EL (cell line): Measurements from ENCODE around the gene PCNT.

Source experiments
- DNase-seq: peaks from one replicate; pipeline ENCODE4 v3.0.0-alpha.2; 2016

PCNT gene

DNA sequence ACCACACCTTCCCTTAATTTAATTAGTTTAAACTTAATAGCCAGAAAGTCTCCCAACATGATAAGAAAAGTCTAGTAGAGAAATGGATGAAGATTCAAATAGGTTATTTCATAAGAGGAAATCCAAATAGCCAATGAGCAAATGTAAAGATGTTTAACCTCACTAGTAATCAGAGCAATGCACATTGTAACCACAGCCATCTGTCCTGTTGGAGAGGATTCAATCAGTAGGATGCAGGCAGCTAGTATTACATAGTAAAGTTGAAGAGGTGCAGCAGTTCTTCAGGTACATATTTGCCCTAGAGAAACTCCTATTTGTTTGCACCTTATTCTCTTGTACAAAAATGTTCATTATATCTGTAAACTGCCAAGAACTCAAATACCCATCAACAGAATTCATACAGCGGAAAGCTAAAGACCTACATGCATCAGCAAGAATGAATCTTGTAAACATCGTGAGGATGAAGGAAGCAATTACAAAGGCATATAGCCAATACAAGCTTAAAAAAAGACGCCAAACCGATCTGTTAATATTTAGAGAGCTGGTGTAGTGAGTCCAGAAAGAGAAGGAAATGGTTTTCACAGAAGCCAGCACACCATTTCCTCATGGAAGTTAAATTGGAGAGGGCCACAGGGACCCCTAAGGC is 162.6 kb downstream of the PCNT start:
- DNase-seq = no peak

DNA sequence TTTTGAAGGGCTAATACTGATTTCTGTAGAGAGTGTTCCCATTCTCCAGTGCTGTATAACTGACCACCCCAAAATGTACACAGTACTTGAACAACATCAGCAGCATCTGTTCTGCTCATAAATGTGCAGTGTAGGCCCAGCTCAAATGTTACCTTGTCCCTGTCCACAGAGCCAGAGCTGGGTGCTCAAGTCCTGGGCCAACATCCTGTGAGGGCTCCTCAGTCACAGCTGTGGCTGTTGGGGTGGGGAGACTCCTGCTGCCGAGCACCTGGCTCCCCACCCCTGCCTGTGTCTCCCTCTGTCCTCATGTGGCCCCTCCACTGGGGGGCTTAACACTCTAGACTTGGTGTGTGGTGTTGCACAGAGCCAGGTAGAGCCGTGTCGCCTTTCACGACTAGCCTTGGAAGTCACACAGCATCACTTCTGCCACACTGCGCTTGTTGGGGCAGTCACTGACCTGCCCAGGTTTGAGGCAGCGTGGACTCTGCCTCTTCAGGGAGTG is 165.3 kb downstream of the PCNT start:
- DNase-seq = no peak

DNA sequence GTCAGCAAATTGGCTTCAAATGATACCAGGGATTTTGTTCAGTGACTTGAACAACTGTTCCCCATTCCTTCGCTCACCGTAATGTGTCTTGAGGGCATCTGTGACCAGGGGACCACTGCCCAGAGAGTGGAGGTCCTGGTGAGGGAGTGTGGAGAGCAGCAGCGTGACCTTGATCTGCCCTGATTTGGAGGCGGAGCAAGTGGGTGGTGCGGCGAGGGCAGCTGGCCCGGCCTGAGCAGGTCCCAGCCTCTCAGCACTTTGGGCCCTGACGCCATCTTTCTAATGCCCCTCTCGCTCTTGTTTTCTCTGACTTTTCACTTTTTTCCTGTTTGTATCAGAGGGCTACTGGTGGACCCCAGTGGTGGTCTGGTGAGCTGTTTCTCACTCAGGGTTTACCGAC is 165.8 kb downstream of the PCNT start:
- no peak for DNase-seq

DNA sequence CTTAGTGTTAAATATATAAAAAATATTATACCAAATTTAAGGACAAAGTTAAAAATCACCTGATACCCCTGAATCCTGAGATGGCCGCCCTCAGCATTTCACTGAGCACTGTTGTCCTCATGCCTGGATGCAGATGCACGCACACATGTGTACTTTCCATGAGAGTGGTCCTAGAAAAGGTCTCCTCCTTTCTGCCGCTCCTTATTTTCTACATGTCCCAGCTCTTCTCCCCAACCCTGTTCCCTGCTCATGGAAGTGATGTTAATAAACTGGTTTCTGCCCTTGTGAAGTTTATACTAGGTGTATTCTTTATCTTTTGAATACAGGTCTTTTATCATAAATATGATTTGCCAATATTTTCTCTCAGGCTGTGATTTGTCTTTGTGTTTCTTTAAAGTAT is 167.6 kb downstream of the PCNT start:
- no peak for DNase-seq

DNA sequence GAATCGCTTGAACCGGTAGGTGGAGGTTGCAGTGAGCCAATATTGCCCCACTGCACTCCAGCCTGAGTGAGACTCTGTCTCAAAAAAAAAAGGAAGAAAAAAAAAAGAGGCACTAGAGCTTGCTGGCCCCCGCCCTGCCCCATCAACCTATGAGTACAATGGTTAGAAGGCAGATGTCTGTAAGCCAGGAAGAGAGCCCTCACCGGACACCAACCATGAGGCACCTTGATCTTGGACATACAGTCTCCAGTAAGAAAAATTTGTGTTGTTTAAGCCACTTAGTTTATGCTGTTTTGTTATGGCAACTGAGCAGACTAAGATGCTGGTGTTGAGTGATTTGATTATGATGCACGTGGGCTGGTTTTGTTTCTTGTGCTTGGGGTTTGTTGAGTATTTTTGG is 168.9 kb downstream of the PCNT start:
- DNase-seq = no peak

DNA sequence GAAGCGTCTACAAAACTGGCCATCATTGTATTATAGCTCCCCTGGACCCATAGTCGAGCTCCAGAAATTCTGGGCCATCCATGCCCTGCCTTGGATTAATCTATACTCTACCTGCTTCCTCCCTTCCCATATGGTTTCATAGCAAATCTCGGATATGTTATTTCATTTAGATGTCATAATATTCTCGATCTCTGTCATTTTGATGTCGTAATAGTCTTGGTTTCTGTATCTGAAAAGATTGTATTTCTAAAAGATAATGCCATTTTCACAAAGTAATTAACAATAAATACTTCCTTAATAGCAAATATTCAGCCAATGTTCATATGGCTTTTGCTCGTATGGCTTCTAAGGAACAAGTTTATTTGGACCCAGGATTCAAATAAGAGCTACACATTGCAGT is 169.9 kb downstream of the PCNT start:
- no peak for DNase-seq
